ENCODE measurements around the gene GALK2.
"Not testable (repeated sequence)": the region's sequence is repeated elsewhere in the genome, so short reads cannot be mapped to it uniquely, and the experiment has no call there.

The GALK2 gene

DNA sequence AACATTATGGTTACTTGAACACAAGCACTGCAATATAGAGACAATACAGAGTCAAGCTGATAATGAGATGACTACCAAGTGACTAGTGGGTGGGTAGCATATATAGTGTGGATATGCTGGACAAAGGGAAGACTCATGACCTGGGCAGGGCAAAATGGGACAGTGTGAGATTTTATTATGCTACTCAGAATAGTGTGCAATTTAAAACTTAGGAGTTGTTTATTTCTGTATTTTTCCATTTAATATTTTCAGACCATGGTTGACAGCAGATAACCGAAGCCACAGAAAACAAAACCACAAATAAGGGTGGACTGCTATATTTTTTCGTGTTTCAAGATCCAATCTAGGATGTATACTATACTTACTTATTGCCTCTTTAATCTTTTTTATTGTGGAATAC, 19.6 kb downstream of the GALK2 start:
- TF ChIP-seq CTCF (IDR thresholded peaks at IDR 0.05; ENCODE audit: low read depth, low read length) = no peak
- no peak overlapping the region for H3K4me3 ChIP-seq (replicated peaks in 1 of 2; ENCODE audit: low read depth in 2 of 2, low read length in 2 of 2)
- peak in 1 of 2 donors; percentile 46 for DNase-seq (ENCODE audit: low read depth in 2 of 2)

DNA sequence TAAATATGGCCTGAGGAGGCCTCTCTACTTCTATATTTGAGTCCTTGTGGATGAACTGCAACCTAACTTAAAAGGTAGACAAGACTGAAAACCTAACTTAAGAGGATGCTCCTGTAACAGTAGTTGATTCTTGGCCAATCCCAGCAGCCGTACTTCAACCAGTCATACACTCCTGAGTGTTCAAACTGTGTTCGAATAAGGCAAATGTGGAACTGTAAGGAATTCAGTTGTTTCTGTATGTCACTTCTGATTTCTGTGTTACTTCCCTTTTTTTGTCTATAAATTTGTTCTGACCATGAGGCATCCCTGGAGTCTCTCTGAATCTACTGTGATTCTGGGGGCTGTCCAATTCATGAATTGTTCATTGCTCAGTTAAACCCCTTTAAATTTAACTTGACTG, 20.5 kb downstream of the GALK2 start:
- TF ChIP-seq CTCF (IDR thresholded peaks at IDR 0.05; ENCODE audit: low read depth, low read length) = no peak
- no peak for DNase-seq (ENCODE audit: low read depth in 2 of 2)
- H3K4me3 ChIP-seq (replicated peaks in 1 of 2; ENCODE audit: low read depth in 2 of 2, low read length in 2 of 2) = no peak overlapping the region

- no peak overlapping the region for H3K4me3 ChIP-seq (replicated peaks in 1 of 2; ENCODE audit: low read depth in 2 of 2, low read length in 2 of 2)
- no peak for TF ChIP-seq CTCF (IDR thresholded peaks at IDR 0.05; ENCODE audit: low read depth, low read length)
- no peak for DNase-seq (ENCODE audit: low read depth in 2 of 2)
Measured at GRCh38 chr15:49191892-49192291, 21.8 kb downstream of the GALK2 start.

GRCh38 chr15:49196856-49197255, 26.8 kb downstream of the GALK2 start:
- no peak for TF ChIP-seq CTCF (IDR thresholded peaks at IDR 0.05; ENCODE audit: low read depth, low read length)
- DNase-seq (ENCODE audit: low read depth in 2 of 2) = no peak
- H3K4me3 ChIP-seq (replicated peaks in 1 of 2; ENCODE audit: low read depth in 2 of 2, low read length in 2 of 2) = no peak overlapping the region

- TF ChIP-seq CTCF (IDR thresholded peaks at IDR 0.05; ENCODE audit: low read depth, low read length) = no peak
- no peak overlapping the region for H3K4me3 ChIP-seq (replicated peaks in 1 of 2; ENCODE audit: low read depth in 2 of 2, low read length in 2 of 2)
- peak; percentile 15 to 72 for DNase-seq (ENCODE audit: low read depth in 2 of 2)
Measured at GRCh38 chr15:49199666-49200065, 29.6 kb downstream of the GALK2 start.

- H3K4me3 ChIP-seq (replicated peaks in 1 of 2; ENCODE audit: low read depth in 2 of 2, low read length in 2 of 2) = no peak overlapping the region
- no peak for TF ChIP-seq CTCF (IDR thresholded peaks at IDR 0.05; ENCODE audit: low read depth, low read length)
- DNase-seq (ENCODE audit: low read depth in 2 of 2) = no peak
Measured at GRCh38 chr15:49200347-49200746, 30.3 kb downstream of the GALK2 start.

GRCh38 chr15:49208102-49208501, 38.1 kb downstream of the GALK2 start:
- DNase-seq (ENCODE audit: low read depth in 2 of 2); H3K4me3 ChIP-seq (replicated peaks in 1 of 2; ENCODE audit: low read depth in 2 of 2, low read length in 2 of 2): not testable (repeated sequence)

Measured in cardiac fibroblast (primary cell).